Measurements from ENCODE around the gene TMEM53. TPM values are rescaled to one million over a fixed set of nuclear protein-coding genes. Genes with fewer than 3 reads are reported as not detected.

TMEM53 gene
- total RNA-seq, 2 donors from 2014 or later = 10.2 to 10.8 TPM

DNA sequence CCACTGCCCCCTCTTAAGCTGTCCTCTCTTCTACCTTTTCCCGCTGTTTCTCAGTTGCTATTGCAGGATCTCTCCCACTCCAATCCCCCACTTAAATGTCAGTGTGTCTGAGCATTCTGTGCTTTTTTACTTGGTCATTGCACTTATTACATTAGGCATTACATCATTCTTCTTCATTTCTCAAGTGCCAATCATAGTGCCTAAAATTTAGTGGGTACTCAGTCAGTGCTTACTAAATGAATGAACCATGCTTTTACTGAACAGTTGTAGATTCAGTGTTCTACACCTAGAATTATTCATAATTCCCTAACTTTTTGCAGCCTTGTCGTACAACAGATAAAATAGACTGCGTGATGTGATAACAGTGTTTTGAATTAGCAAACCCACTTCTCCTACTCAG is 19.6 kb upstream of the TMEM53 start:
- no peaks in the 10 kb centered on the region for H3K36me3 Mint-ChIP-seq (ENCODE audit: low read depth)
- H3K9me3 Mint-ChIP-seq = no peaks in the 10 kb centered on the region
- no peak overlapping the region for H3K9ac ChIP-seq (ENCODE audit: extremely low read depth, low read length, poor library complexity, severe bottlenecking)
- H3K4me1 ChIP-seq (ENCODE audit: control insufficient read depth, insufficient read depth, low read length) = peaks cover 2% of the 10 kb centered on the region
- WGBS, 2 experiments (ENCODE audit: insufficient coverage in 1 of 2, insufficient read length in 1 of 2) = 97 to 100% methylated on average over 2 to 3 of the region's 3 CpGs
- H3K27me3 ChIP-seq (ENCODE audit: control insufficient read depth, insufficient read depth, low read length, poor library complexity, severe bottlenecking) = no peaks in the 10 kb centered on the region
- H3K9me3 ChIP-seq (ENCODE audit: control insufficient read depth, low read length) = no peaks in the 10 kb centered on the region
- H3K4me1 Mint-ChIP-seq = peaks cover 6% of the 10 kb centered on the region
- DNase-seq = no peak
- H3K27ac ChIP-seq (ENCODE audit: low read depth, low read length) = no peak overlapping the region
- TF ChIP-seq, protein P1, sequence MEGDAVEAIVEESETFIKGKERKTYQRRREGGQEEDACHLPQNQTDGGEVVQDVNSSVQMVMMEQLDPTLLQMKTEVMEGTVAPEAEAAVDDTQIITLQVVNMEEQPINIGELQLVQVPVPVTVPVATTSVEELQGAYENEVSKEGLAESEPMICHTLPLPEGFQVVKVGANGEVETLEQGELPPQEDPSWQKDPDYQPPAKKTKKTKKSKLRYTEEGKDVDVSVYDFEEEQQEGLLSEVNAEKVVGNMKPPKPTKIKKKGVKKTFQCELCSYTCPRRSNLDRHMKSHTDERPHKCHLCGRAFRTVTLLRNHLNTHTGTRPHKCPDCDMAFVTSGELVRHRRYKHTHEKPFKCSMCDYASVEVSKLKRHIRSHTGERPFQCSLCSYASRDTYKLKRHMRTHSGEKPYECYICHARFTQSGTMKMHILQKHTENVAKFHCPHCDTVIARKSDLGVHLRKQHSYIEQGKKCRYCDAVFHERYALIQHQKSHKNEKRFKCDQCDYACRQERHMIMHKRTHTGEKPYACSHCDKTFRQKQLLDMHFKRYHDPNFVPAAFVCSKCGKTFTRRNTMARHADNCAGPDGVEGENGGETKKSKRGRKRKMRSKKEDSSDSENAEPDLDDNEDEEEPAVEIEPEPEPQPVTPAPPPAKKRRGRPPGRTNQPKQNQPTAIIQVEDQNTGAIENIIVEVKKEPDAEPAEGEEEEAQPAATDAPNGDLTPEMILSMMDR (conservative IDR thresholded peaks at IDR 0.05) = no peak
- H3K4me3 Mint-ChIP-seq = no peak overlapping the region
- no peaks in the 10 kb centered on the region for H3K36me3 ChIP-seq (ENCODE audit: control insufficient read depth, insufficient read depth, low read length)
- H3K4me3 ChIP-seq (ENCODE audit: low read length) = no peak overlapping the region
- H3K27ac Mint-ChIP-seq = no peak overlapping the region
- peaks cover 3% of the 10 kb centered on the region for H3K27me3 Mint-ChIP-seq (ENCODE audit: insufficient read depth)

DNA sequence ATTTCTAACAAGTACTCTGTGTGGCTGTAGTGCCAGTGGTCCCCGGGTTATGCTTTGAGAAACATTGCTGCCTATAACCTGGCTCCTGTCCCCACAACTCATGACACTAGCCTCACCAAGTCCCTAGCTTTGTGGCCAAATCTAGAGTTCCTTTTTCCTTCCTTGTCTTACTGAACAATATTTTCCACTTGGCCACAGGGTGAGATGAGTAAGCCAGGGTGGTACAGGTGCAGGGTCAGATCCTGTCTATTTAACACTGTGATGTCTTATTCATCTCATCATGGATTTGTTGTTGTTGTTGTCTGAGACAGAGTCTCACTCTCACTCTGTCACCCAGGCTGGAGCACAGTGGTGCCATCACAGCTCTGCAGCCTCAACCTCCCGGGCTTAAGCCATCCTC is 18.9 kb upstream of the TMEM53 start:
- H3K27ac Mint-ChIP-seq = no peak overlapping the region
- Histone ChIP-seq H3K4me3 (ENCODE audit: low read length) (no peak overlapping the region), H3K27me3 (ENCODE audit: control insufficient read depth, insufficient read depth, low read length, poor library complexity, severe bottlenecking) (no peaks in the 10 kb centered on the region), H3K9ac (ENCODE audit: extremely low read depth, low read length, poor library complexity, severe bottlenecking) (no peak overlapping the region), H3K9me3 (ENCODE audit: control insufficient read depth, low read length) (no peaks in the 10 kb centered on the region), H3K27ac (ENCODE audit: low read depth, low read length) (no peak overlapping the region), H3K36me3 (ENCODE audit: control insufficient read depth, insufficient read depth, low read length) (no peaks in the 10 kb centered on the region), H3K4me1 (ENCODE audit: control insufficient read depth, insufficient read depth, low read length) (peaks cover 2% of the 10 kb centered on the region)
- H3K9me3 Mint-ChIP-seq = no peaks in the 10 kb centered on the region
- H3K4me1 Mint-ChIP-seq = peaks cover 6% of the 10 kb centered on the region
- DNase-seq = no peak
- peaks cover 3% of the 10 kb centered on the region for H3K27me3 Mint-ChIP-seq (ENCODE audit: insufficient read depth)
- H3K36me3 Mint-ChIP-seq (ENCODE audit: low read depth) = no peaks in the 10 kb centered on the region
- H3K4me3 Mint-ChIP-seq = no peak overlapping the region
- 86 to 100% methylated on average over 1 to 2 of the region's 2 CpGs for WGBS, 2 experiments (ENCODE audit: insufficient coverage in 1 of 2, insufficient read length in 1 of 2)
- TF ChIP-seq, protein P1 (conservative IDR thresholded peaks at IDR 0.05) = no peak

DNA sequence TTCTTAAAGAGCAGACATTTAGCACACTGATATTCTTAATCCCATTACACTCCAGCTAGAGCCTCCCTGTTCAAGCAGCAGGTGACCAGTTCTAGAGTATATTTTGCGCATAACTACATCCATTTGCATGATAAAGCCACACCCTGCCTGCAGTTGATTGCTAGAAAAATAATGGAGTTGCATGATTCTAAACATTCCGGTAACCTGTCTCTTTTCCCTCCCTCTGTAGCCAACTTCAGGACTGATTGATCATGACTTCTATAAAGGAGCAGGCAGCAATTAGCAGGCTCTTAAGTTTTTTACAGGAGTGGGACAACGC is 15.1 kb upstream of the TMEM53 start:
- no peaks in the 10 kb centered on the region for H3K27me3 ChIP-seq (ENCODE audit: control insufficient read depth, insufficient read depth, low read length, poor library complexity, severe bottlenecking)
- no peaks in the 10 kb centered on the region for H3K36me3 ChIP-seq (ENCODE audit: control insufficient read depth, insufficient read depth, low read length)
- H3K4me3 ChIP-seq (ENCODE audit: low read length) = no peak overlapping the region
- no peak for DNase-seq
- H3K9ac ChIP-seq (ENCODE audit: extremely low read depth, low read length, poor library complexity, severe bottlenecking) = no peak overlapping the region
- no peak overlapping the region for H3K4me3 Mint-ChIP-seq
- H3K27me3 Mint-ChIP-seq (ENCODE audit: insufficient read depth) = peaks cover 2% of the 10 kb centered on the region
- TF ChIP-seq, protein P1 (conservative IDR thresholded peaks at IDR 0.05) = no peak
- no peaks in the 10 kb centered on the region for H3K36me3 Mint-ChIP-seq (ENCODE audit: low read depth)
- H3K9me3 ChIP-seq (ENCODE audit: control insufficient read depth, low read length) = no peaks in the 10 kb centered on the region
- H3K27ac Mint-ChIP-seq = no peak overlapping the region
- H3K4me1 ChIP-seq (ENCODE audit: control insufficient read depth, insufficient read depth, low read length) = no peaks in the 10 kb centered on the region
- no peaks in the 10 kb centered on the region for H3K9me3 Mint-ChIP-seq
- WGBS, 2 experiments (ENCODE audit: insufficient coverage in 1 of 2, insufficient read length in 1 of 2) = 80 to 89% methylated on average over 1 to 3 of the region's 3 CpGs
- H3K27ac ChIP-seq (ENCODE audit: low read depth, low read length) = no peak overlapping the region
- no peaks in the 10 kb centered on the region for H3K4me1 Mint-ChIP-seq
